ENCODE data around the gene ZCCHC24.

DNA sequence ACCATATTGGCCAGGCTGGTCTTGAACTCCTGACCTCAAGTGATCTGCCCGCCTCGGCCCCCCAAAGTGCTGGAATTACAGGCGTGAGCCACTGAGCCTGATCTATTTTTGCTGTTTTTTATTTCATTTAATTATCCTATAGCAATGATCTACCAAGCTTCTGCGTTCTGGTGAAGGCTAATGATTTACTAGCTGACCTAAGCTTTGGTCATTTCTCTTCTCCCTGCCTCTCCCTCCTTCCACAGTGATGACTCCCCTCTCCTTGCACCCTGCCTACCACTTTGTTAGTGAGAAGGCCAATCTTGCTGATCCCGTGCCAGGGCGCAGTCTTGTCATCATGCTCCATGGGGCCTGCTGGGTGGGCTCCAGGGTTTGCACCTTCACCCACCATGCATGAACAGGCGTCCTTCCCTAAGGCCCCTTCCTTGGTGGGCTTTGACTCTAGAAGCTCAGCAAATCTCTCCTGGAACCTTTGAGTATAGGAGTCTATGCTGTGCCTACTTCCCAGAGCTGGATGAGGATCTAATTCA is 11.9 kb upstream of the ZCCHC24 start:
- no peak for TF ChIP-seq POLR2A (IDR thresholded peaks at IDR 0.05)
- TF ChIP-seq, protein P1, sequence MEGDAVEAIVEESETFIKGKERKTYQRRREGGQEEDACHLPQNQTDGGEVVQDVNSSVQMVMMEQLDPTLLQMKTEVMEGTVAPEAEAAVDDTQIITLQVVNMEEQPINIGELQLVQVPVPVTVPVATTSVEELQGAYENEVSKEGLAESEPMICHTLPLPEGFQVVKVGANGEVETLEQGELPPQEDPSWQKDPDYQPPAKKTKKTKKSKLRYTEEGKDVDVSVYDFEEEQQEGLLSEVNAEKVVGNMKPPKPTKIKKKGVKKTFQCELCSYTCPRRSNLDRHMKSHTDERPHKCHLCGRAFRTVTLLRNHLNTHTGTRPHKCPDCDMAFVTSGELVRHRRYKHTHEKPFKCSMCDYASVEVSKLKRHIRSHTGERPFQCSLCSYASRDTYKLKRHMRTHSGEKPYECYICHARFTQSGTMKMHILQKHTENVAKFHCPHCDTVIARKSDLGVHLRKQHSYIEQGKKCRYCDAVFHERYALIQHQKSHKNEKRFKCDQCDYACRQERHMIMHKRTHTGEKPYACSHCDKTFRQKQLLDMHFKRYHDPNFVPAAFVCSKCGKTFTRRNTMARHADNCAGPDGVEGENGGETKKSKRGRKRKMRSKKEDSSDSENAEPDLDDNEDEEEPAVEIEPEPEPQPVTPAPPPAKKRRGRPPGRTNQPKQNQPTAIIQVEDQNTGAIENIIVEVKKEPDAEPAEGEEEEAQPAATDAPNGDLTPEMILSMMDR (IDR thresholded peaks at IDR 0.05): no peak
